Limb (tissue), 2 donors: ENCODE results near the gene ABCG4.
"Not testable (repeated sequence)": the region's sequence is repeated elsewhere in the genome, so short reads cannot be mapped to it uniquely, and the experiment has no call there.

Experiments used
- DNase-seq, 2 donors: peaks; one replicate each; pipeline ENCODE4 v3.0.0-alpha.2; 2016; ENCODE audit errors: extremely low spot score in 2 of 2

ABCG4 gene

GRCh38 chr11:119149018-119149785 lies at the start of gene ABCG4:
TSS of gene ABCG4 (plus strand) at chr11:119149052. CDS start at chr11:119149966, 914 bp downstream.
- peak in 1 of 2 donors; percentile 65 for DNase-seq

GRCh38 chr11:119099711-119100110 lies 49.1 kb upstream of the ABCG4 start:
- no peak for DNase-seq

- DNase-seq, result no peak
Measured at GRCh38 chr11:119100246-119100970, 48.4 kb upstream of the ABCG4 start.

GRCh38 chr11:119100994-119101758 lies 47.7 kb upstream of the ABCG4 start:
- peak in 1 of 2 donors; percentile 51 for DNase-seq

GRCh38 chr11:119101759-119102423 lies 47.0 kb upstream of the ABCG4 start, which contains the start of gene DPAGT1:
TSS of gene DPAGT1 (minus strand) at chr11:119101853. CDS start at chr11:119101655, 198 bp downstream.
- DNase-seq, result peak; percentile 91 to 97

GRCh38 chr11:119103161-119103664 lies 45.6 kb upstream of the ABCG4 start:
- DNase-seq, result not testable (repeated sequence)

- no peak for DNase-seq
Measured at GRCh38 chr11:119103793-119104192, 45.1 kb upstream of the ABCG4 start.

GRCh38 chr11:119106564-119107537 lies 42.0 kb upstream of the ABCG4 start, which contains the start of gene C2CD2L:
TSS of gene C2CD2L (plus strand) at chr11:119107344. CDS start at chr11:119107742, 398 bp downstream.
- DNase-seq, result peak; percentile 87 to 91

- no peak for DNase-seq
Measured at GRCh38 chr11:119107538-119108145, 41.2 kb upstream of the ABCG4 start.

- no peak for DNase-seq
Measured at GRCh38 chr11:119108146-119108856, 40.6 kb upstream of the ABCG4 start.

- DNase-seq, result no peak
Measured at GRCh38 chr11:119108857-119109221, 40.0 kb upstream of the ABCG4 start.

GRCh38 chr11:119109843-119110242 lies 39.0 kb upstream of the ABCG4 start:
- no peak for DNase-seq

- DNase-seq, result no peak
Measured at GRCh38 chr11:119110439-119110838, 38.4 kb upstream of the ABCG4 start.

GRCh38 chr11:119111361-119111925 lies 37.4 kb upstream of the ABCG4 start:
- no peak for DNase-seq

- no peak for DNase-seq
Measured at GRCh38 chr11:119112314-119113020, 36.4 kb upstream of the ABCG4 start.

- DNase-seq, result no peak
Measured at GRCh38 chr11:119113716-119114115, 35.1 kb upstream of the ABCG4 start.

- DNase-seq, result no peak
Measured at GRCh38 chr11:119114351-119114750, 34.5 kb upstream of the ABCG4 start.
